Subcutaneous abdominal adipose tissue (tissue), 5 donors: Measurements from ENCODE around the gene VPS52.

ENCODE experiments used
- H3K27ac ChIP-seq: one replicate; pipeline ENCODE4 v1.7.0; 2013; ENCODE audit warnings: low read depth, mild to moderate bottlenecking, inconsistent platforms, low read length, moderate library complexity
- H3K27me3 ChIP-seq, 5 donors: one replicate each; pipeline ENCODE4 v1.7.0; 2013; ENCODE audit warnings: low read length in 5 of 5, inconsistent platforms in 1 of 5; ENCODE audit not compliant: control insufficient read depth in 5 of 5, insufficient read depth in 4 of 5
- H3K36me3 ChIP-seq, 5 donors: one replicate each; pipeline ENCODE4 v1.7.0; 2013; ENCODE audit warnings: low read length in 5 of 5; ENCODE audit not compliant: control insufficient read depth in 5 of 5, insufficient read depth in 5 of 5
- H3K4me1 ChIP-seq, 5 donors: one replicate each; pipeline ENCODE4 v1.7.0; 2013; ENCODE audit warnings: low read length in 5 of 5, mild to moderate bottlenecking in 3 of 5, moderate library complexity in 1 of 5; ENCODE audit not compliant: control insufficient read depth in 5 of 5, insufficient read depth in 5 of 5
- H3K4me3 ChIP-seq, 5 donors: one replicate each; pipeline ENCODE4 v1.7.0; 2013; ENCODE audit warnings: low read length in 5 of 5, low read depth in 1 of 5
- H3K9ac ChIP-seq, 5 donors: one replicate each; pipeline ENCODE4 v1.7.0; 2013; ENCODE audit warnings: low read length in 5 of 5, mild to moderate bottlenecking in 4 of 5, moderate library complexity in 3 of 5
- H3K9me3 ChIP-seq, 5 donors: one replicate each; pipeline ENCODE4 v1.7.0; 2013; ENCODE audit warnings: low read length in 5 of 5; ENCODE audit not compliant: control insufficient read depth in 5 of 5
- donor health status: healthy.
- donor health status: healthy.
- donor health status: healthy.
- donor health status: healthy.
- donor health status: healthy.

VPS52 gene

DNA sequence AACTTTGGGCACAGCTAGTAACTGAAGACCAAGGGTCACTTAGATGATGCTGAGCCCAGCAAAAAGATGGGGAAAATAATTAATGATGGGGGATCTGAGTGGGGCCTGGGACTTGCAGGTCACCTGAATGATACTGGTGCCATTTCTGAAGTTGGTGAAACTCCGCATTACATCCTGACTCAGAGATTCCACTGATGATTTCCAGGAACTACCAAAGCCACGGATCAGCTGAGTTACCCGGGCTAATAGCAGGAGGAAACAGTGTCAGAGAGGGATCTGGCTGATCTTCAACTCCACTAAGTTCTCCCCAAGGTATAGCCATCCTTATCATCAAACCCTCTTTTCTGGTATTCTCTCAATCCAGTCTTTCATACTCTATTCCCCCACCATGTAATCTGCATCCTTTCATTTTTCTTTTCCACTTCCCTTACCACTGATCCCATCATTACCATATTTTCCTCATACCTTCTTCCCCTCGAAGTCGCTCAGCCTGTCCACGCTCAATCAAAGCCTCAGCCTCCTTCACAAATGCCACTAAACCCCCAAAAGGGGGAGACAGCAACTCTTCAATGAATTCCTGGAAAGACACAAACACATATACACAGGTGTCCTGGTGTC lies 20.2 kb downstream of the VPS52 start:
- peaks cover 9 to 27% (median 25%) of the 10 kb centered on the region in 5 donors for H3K4me1 ChIP-seq

DNA sequence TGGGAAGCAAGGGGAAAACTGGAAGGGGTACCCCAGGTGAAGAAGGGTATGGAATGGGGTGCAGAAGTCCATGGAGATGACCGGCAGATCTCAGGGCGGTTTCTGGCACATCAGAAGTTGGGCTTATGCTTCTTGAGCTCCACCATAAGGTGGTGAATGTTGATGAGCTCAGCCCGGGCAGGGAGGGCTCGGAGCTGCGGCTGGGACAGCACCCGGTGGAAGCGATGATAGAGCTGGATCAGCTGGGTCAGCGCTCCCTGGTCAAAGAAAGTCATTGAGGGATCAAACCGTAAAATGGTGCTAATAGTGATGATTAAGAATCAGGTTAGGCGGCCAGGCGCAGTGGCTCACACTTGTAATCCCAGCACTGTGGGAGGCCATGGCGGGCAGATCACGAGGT lies 20.9 kb downstream of the VPS52 start:
- peaks cover 9 to 27% (median 25%) of the 10 kb centered on the region in 5 donors for H3K4me1 ChIP-seq
- H3K27ac ChIP-seq, result no peak overlapping the region
- H3K27me3 ChIP-seq, result no peaks in the 10 kb centered on the region
- no peak overlapping the region for H3K4me3 ChIP-seq
- H3K9ac ChIP-seq, result peak overlapping the region in 1 of 5 donors; percentile 10
- no peaks in the 10 kb centered on the region for H3K9me3 ChIP-seq
- H3K36me3 ChIP-seq, result peaks cover 2 to 34% (median 11%) of the 10 kb centered on the region in 5 donors

More for the DNA sequence above, 20.2 kb downstream of the VPS52 start:
- Histone ChIP-seq H3K27me3 (no peaks in the 10 kb centered on the region), H3K9ac (no peak overlapping the region), H3K9me3 (no peaks in the 10 kb centered on the region), H3K27ac (no peak overlapping the region), H3K4me3 (no peak overlapping the region), H3K36me3 (peaks cover 2 to 34% (median 11%) of the 10 kb centered on the region in 5 donors)

DNA sequence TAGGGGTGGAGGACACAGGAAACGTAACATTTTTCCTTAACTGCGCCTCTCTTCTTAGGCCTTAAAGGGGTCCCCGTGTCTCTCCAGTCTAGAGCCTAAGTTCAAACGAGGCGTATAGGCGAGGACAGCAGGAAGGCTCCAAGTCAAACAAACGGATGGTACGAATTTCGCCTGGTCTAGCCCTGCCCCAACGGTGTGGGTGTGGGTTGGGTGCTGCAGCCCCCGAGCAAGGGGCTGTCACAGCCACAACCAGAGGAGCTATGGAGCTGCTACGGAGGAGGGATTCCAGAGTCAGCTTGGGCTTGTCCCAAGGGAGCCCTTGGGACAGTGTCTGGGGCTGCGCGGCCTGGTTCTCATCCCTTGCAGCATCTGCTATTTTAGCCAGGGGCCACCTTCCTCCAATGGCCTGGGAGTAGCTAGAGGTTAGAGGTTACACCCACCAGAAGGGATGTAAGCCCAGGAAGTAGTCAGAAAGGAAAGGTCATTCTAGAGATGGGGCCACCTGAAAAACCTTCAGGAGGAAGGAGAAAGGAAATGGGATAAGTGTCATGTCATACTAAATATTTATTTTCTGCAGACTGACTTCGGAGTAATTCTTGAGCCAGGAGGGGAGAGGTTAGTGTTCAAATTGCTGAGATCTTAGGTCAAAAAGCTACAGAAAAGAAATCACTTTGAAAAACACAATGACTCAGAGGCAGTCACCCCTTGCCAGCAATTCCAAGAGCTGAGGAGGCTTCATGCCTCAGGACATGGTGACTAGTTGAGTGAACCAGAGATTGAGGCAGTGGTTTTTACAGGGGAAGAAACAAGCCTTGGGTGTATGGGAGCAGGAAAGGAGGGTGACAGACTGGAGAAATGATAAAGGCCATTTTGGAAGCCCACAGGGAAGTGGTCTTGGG lies 21.7 kb downstream of the VPS52 start:
- peaks cover 9 to 27% (median 25%) of the 10 kb centered on the region in 5 donors for H3K4me1 ChIP-seq
- peak overlapping the region; percentile 68 to 84 (median 79) for H3K4me3 ChIP-seq
- H3K9me3 ChIP-seq, result no peaks in the 10 kb centered on the region
- peak overlapping the region; percentile 93 for H3K27ac ChIP-seq
- H3K9ac ChIP-seq, result peak overlapping the region; percentile 44 to 97 (median 87)
- H3K36me3 ChIP-seq, result peaks cover 2 to 31% (median 11%) of the 10 kb centered on the region in 5 donors
- no peaks in the 10 kb centered on the region for H3K27me3 ChIP-seq

DNA sequence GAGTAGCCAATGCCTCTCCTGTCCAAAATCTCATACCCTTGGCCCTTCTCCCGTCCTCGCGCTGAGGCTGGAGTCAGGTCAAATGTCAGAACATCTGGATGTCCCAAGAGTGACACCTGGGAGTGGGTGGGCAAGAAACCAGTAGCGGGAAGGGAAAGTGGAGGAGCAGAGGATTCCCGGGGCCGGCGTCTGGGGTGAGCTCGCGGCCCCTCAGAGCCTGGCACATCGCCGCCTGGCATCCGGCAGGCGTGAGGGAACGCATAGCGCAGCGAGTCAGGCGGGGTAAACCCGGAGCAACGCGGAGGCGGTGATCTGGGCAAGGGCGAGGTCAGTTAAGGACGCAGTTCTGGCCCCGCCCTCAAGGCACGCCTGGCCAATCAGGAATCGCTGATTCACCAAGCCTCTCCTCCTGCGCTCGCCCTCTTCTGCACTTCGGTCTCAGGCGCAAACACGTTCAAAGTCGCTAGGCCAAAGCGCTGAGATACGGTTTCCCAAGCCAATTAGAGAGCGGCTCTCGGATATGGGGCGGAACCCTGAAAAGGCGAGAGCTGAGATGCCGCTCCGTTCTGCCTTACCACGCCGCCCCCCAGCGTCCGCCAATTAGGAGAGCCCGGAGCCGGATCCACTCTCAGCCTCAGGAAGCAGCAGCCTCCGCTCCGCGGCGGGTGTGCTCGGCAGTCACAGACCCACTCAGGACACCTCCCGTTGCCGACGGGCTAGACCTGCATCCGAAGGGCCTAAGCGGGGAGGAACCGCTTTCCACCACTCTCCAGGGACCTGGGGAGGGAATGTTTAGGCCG lies 22.5 kb downstream of the VPS52 start:
- H3K36me3 ChIP-seq, result peaks cover 2 to 27% (median 11%) of the 10 kb centered on the region in 5 donors
- H3K9ac ChIP-seq, result peak overlapping the region; percentile 47 to 97 (median 87)
- H3K27me3 ChIP-seq, result no peaks in the 10 kb centered on the region
- peaks cover 9 to 27% (median 25%) of the 10 kb centered on the region in 5 donors for H3K4me1 ChIP-seq
- H3K4me3 ChIP-seq, result peak overlapping the region; percentile 68 to 84 (median 79)
- no peaks in the 10 kb centered on the region for H3K9me3 ChIP-seq
- peak overlapping the region; percentile 93 for H3K27ac ChIP-seq

DNA sequence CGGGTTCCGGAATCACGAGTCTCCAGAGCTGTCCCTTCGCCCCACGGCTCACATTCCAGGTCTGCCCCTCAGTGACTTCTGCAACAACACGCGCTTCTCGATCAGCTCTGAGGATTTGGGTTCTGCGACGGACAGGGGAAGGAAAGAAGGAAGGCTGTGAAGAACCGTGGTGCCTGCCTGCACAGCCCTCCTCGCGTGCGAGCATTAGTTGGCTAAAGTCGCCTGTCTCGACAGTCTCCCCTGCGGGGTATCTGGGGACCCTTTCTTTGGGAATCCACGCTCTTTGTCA lies 23.1 kb downstream of the VPS52 start:
- peak overlapping the region; percentile 47 to 84 (median 75) for H3K9ac ChIP-seq
- peak overlapping the region; percentile 93 for H3K27ac ChIP-seq
- H3K4me1 ChIP-seq, result peaks cover 9 to 27% (median 25%) of the 10 kb centered on the region in 5 donors
- peak overlapping the region; percentile 35 to 84 (median 68) for H3K4me3 ChIP-seq
- peaks cover 2 to 24% (median 11%) of the 10 kb centered on the region in 5 donors for H3K36me3 ChIP-seq
- no peaks in the 10 kb centered on the region for H3K27me3 ChIP-seq
- H3K9me3 ChIP-seq, result no peaks in the 10 kb centered on the region

DNA sequence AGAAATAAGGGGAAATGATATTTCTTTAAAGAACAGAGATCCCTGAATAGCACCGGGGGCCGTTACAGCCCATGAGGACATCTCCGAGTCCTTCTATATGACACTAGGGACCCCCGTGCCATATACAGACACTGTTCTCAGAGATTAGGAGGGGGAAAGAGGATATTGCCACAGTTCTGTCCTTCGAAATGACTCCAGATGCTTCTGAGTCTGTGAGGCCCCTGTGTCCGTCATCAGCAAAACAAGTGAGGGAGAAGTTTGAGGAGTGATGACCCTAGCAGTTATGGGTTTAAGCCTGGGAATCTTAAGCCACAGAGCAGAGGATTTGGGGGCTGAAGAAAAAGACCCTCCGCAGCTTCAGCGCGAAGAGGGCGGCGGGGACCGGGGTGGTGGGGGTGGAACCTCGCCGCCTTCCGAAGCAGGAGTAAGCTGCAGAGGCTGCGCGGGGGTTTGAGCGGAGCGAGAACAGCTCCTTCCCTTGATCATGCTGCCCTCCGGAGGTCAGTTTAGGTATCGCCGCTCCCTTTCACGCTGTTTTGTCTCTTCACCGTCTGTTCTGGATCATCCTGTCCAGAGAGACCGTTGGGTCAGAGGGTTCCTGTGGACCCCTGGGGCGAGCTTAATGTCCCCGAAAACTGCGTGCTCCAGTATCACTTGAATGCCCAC lies 23.6 kb downstream of the VPS52 start:
- no peaks in the 10 kb centered on the region for H3K9me3 ChIP-seq
- H3K4me1 ChIP-seq, result peaks cover 9 to 27% (median 25%) of the 10 kb centered on the region in 5 donors
- peaks cover 2 to 23% (median 11%) of the 10 kb centered on the region in 5 donors for H3K36me3 ChIP-seq
- peak overlapping the region; percentile 93 for H3K27ac ChIP-seq
- no peaks in the 10 kb centered on the region for H3K27me3 ChIP-seq
- H3K4me3 ChIP-seq, result peak overlapping the region; percentile 35 to 84 (median 68)
- peak overlapping the region in 4 of 5 donors; percentile 47 to 84 (median 79) for H3K9ac ChIP-seq

DNA sequence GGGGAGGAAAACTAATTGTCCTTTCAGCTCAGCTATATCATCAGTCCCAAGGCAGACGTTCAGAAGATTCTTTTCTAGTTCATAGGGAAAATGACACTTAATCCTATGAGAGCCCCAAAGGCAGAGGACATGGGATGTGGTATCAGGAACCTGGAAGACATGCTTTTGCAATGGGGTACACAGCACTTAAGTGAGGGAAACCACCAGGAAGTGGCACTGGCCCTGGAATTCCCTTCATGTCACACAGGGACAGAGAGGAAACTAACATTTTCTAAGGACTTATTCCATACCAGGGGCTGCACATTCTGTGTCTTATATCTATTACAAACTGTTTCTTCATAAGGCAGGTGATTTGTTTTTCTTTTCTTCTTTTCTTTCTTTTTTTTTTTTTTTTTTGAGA lies 28.2 kb downstream of the VPS52 start:
- no peak overlapping the region for H3K27ac ChIP-seq
- H3K36me3 ChIP-seq, result no peaks in the 10 kb centered on the region
- H3K4me1 ChIP-seq, result peaks cover 0 to 7% (median 6%) of the 10 kb centered on the region in 5 donors
- no peaks in the 10 kb centered on the region for H3K9me3 ChIP-seq
- H3K9ac ChIP-seq, result no peak overlapping the region
- no peak overlapping the region for H3K4me3 ChIP-seq
- peaks cover 0 to 7% (median 0%) of the 10 kb centered on the region in 5 donors for H3K27me3 ChIP-seq

DNA sequence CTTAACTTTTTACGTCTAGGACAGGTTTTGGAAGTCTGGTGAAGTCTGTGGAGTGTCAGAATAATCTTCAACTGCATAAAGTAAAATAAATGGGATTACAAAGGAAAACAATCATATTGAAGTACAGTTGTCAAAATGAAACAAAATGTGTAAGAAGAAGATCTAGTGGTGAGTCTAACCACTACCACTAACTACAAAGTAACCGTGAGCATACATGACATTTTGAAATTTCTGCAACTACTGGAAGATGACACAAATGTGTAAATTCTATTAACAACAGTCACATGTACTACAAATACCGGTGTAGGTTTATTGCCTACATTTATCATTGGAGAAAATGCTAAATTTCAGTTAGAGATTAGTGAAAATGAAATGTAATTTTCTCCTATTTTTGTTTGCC lies 29.7 kb downstream of the VPS52 start:
- no peaks in the 10 kb centered on the region for H3K4me1 ChIP-seq
- no peak overlapping the region for H3K27ac ChIP-seq
- peaks cover 0 to 7% (median 0%) of the 10 kb centered on the region in 5 donors for H3K27me3 ChIP-seq
- H3K9me3 ChIP-seq, result no peaks in the 10 kb centered on the region
- no peaks in the 10 kb centered on the region for H3K36me3 ChIP-seq
- H3K9ac ChIP-seq, result no peak overlapping the region
- H3K4me3 ChIP-seq, result no peak overlapping the region

DNA sequence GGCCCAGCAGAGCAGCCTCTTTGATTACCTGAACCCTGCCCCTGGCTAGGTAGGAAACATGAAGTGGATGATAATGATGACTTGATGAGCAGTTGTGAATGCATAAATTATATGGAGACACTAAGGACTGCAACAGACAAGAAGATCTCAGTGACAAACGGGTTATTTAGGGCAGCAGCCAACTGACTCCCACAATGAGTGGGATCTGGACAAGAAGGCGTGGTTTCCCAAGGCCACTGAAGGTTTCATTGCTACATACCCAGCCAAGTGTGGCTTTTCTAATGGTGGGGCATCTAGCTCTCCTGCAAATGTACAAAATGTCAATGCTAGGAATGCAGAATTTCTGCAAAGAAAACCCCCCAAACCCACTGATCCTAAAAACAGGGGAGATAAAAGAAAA lies 33.9 kb downstream of the VPS52 start:
- H3K27ac ChIP-seq, result no peak overlapping the region
- no peak overlapping the region for H3K9ac ChIP-seq
- peaks cover 0 to 6% (median 0%) of the 10 kb centered on the region in 5 donors for H3K4me1 ChIP-seq

More for the DNA sequence above, 33.9 kb downstream of the VPS52 start:
- Histone ChIP-seq H3K36me3 (no peaks in the 10 kb centered on the region), H3K4me3 (no peak overlapping the region), H3K9me3 (no peaks in the 10 kb centered on the region), H3K27me3 (peaks cover 0 to 22% (median 7%) of the 10 kb centered on the region in 5 donors)
